Tongue (tissue), 2 donors: ENCODE measurements around the gene CTSW. TPM values are rescaled to one million over a fixed set of nuclear protein-coding genes. Genes with fewer than 3 reads are reported as not detected.

Source experiments
- DNase-seq: peaks from one replicate; pipeline ENCODE4 v3.0.0-alpha.2; 2015
- total RNA-seq: library from RNA; depleted of rRNA; stranded (reverse); fragments of >200 nt; gene quantifications from one replicate; pipeline ENCODE4 v1.2.3, GENCODE V29; 2014

CTSW gene
- total RNA-seq, 1 donor from 2014 or later = 0.82 TPM

DNA sequence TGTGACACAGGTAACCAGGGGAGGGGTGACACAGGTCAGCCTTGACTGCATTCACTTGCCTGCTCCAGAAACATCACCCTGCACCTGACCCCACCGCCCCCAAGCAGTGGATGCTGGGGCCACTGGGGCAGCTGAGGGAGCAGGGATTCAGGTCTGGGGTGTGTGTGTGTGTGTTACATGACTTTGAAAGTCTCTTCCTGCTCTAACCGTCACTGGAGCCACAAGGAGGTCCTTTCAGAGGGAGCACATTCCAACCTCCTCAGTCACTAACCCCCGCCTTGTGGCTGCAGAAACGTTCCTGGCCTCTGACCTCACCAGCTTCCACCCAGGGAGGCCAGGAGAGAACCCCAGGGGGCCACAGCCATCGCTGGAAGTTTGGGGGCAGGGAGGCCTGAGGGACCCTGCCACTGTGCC, 23.4 kb downstream of the CTSW start:
- DNase-seq = no peak

DNA sequence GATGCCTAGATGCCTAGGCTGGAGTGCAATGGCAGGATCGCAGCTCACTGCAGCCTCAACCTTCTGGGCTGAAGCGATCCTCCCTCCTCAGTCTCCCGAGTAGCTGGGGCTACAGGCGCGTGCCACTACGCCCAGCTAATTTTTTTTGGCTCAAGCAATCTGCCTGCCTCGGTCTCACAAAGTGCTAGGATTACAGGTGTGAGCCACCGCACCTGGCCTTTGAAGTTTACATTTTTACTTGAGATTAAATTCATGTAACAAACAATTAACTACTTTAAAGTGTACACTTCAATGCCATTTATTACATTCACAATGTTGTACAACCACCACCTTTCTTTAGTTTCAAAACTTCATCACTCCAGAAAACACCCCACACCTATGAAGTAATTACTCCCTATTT, 24.1 kb downstream of the CTSW start:
- DNase-seq = no peak

DNA sequence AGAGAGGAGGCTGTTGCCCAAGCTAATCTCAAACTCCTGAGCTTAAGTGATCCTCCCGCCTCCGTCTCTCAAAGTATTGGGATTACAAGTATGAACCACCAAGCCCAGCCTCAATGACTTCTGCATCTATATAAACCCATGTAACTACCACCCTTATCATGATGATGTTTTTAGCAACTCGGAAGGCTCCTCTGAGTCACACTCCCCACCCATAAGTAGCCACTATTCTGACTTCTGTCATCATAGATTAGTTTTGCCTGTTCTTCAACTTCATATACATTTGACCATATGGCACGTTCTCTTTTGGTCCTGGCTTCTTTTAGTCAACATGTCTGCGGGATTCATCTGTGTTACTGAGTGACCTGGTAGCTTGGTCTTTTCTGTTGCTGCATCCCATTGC, 27.0 kb downstream of the CTSW start:
- no peak for DNase-seq

DNA sequence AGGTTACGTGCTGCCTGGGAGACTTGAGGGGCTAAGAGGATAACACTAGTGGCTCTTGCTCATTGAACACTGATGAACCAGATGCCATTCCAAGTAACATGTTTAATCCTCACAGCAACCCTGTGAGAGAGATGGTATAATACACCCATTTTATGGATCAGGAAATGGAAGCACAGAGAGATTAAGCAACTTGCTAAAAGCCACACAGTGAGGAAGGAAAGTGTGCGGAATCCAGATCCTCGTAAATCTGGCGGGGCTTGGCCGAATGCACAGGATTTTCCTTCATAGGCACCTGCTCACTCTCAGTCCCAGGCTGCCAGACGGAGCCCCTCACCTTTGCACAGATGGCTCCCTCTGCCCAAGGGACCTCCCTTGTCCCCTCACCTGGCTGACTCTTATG, 28.2 kb downstream of the CTSW start:
- no peak for DNase-seq

DNA sequence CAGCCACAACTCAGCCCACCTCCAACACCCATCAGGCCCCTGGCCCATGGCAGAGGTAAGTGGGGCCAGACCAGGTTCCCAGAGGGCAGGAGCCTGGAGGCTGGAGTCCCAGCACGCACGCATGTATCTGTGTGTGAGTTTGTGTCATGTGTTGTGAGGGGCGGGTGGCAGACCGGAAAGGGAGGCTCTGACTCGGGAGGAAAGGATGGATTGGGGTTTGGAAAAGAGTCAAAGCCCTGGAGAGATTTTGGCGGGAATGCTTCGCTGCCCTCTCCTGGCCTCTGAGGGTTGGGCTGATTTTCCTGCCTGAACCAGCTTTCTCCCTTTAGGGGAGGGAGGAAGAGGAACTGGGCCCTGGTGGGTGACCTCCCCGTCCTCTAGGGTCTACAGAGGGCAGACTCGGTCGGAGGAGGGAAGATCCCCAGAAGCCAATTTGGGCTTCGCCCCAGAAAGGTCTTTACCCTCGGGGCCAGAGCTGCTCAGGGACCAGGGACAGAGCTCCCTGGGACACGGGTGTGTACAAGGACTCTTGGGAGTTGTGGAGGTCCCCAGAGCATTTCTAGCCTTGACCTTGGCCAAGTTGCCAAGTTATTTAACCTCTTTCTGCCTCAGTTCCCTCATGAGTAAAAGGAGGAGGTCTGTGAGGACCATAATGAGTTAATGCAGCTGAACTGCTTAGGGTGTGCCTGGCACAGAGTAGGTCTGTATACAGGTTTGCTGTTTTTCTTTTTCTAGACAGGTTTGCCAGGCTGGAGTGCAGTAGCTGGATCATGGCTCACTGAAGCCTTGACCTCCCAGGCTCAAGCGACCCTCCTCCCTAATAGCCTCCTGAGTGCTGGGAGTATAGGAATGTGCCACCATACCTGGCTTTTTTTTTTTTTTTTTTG, 32.3 kb downstream of the CTSW start:
- peak; percentile 64 for DNase-seq

DNA sequence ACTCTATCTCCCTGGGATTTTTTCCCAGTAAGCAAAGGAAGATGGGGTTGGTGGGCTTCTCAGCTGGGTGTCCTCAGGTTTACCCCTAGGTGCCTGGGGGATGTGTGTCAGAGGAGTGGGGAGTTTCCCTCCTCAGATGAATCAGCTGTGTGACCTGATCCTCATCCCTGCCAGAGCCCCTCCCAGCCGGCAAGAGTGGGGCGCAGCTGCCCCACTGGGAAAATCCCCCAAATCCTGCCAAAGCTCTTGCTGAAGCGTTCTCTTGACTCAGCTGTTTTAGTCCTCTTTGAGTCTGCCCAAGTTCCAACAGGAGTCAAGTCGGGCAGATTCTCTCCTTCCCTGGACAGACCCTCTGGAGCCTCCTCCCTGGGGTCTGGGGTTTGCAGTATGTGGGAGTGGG, 33.2 kb downstream of the CTSW start:
- no peak for DNase-seq

DNA sequence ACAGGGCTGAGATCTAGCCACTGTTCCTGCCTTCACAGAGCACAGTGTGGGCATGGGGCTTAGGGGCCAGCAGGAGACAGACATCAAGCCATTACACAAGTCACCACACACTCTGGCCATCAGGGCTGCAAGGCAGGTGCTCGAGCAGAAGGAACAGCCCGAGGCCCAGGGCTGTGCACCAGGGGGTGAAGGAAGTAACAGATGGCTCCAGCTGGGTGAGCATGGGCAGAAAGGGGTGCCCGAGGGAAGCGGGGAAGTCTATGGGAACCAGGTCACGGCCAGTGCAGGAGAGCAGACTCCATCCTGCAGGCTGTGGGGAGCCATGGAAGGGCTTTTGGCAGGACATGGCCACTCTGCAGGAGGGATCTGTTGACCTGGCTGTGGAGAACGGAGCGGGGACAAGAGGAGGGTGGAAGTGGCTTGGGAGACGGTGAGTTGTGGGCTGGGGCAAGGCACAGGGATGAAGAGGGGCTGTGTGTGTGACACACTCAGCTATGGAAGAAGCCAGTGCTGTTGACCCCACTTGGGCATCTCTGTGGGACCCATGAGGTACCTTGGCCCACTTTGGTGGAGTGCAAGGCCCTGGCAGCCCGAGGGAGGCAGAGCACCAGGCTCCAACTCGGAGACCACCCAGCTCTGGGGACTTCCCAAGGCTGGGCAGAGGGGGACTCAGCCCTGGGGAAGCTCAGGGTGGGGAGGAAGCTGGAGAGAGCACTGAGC, 35.6 kb downstream of the CTSW start:
- no peak for DNase-seq

DNA sequence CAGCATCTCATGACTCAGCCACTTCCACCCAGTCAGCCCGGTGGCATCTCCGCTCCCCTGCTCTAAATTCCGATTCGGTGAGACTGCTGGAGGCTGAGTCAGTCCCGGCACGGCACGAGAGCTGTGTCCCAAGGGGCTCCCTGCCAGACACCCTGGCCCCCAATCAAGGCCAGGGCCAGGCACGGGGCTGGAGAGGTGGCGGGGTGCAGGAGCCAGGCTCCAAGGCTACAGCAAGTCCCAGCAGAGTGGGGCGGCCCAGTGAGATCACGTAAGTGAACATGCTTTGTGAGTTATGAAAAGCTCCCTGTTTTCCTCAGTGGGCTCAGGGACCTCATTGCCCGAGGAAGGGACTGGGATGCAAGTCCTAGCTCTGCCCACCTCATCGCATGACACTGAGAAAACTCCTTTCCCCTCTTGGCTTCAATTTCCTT, 36.2 kb downstream of the CTSW start:
- DNase-seq = no peak

DNA sequence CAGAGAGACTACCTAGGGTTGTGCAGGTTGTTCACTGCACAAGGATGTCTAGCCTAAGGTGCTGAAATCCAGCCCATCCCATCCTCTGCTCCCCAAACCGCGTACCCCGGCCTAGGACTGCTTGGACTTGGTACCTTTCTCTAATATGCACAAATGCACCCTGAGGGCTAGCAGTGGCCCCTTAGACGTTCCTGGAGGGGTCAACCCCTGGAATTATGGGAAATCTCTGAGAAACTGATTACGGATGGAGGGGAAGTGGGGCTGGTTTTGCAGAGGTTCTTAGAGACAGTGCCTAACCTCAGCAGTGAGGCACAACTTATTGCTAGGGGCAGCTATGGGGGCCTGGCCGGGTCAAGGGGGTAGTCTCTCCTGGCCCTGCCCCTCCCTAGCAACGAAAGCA, 36.8 kb downstream of the CTSW start:
- DNase-seq = no peak

DNA sequence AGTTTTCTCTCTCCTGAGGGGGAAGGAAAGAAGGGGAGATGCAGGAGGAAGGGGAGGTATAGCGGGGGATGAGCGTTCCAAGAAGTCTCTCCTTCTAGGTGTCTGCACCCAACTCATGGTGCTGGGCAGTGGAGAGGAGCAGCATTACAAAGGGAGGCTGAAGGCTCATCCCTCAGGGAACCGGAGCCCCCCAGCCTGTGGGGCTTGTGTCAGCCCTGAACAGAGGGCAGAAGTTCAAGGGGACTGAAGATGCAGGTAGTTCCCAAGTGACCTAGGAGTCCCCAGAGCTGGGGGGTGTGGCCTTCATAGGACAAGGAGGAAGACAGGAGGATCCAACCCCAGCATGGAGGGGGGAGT, 37.4 kb downstream of the CTSW start:
- DNase-seq = no peak

DNA sequence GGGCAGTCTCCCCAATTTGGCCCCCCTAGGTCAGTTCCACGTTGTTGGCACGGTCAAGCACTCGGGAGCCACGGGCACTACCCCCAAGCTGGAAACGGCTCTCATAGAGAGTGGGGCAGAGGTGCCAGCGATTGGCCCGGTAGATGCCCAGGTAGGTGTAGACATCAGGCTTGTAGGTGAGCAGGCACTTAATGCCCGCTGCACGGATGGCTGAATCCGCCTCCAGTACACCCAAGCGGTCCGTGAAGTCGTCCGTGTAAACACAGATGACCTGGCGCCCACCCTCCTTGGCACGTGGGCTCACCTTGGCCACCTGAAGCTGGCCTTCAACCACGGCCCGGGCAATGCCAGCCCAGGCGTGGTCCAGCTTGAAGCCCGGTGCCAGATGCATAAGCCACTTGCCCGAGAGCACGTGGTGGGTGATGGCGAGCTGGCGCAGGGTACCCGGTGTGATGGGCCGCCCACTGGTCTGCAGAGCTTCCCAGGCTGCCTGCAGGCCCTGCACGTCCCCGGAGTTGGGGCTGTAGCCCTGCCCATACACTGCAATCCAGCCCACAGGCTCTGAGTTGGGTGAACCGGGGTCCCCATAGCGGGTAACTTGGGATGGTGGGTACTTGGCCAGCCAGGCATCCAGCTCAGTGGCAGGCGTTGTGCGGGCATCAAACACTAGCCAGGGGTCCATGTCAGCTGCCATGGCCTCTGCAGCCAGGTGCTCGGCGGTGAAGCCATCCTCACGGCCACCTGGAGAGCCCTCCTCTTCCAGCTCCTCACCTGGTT, 38.0 kb downstream of the CTSW start:
- DNase-seq = no peak

DNA sequence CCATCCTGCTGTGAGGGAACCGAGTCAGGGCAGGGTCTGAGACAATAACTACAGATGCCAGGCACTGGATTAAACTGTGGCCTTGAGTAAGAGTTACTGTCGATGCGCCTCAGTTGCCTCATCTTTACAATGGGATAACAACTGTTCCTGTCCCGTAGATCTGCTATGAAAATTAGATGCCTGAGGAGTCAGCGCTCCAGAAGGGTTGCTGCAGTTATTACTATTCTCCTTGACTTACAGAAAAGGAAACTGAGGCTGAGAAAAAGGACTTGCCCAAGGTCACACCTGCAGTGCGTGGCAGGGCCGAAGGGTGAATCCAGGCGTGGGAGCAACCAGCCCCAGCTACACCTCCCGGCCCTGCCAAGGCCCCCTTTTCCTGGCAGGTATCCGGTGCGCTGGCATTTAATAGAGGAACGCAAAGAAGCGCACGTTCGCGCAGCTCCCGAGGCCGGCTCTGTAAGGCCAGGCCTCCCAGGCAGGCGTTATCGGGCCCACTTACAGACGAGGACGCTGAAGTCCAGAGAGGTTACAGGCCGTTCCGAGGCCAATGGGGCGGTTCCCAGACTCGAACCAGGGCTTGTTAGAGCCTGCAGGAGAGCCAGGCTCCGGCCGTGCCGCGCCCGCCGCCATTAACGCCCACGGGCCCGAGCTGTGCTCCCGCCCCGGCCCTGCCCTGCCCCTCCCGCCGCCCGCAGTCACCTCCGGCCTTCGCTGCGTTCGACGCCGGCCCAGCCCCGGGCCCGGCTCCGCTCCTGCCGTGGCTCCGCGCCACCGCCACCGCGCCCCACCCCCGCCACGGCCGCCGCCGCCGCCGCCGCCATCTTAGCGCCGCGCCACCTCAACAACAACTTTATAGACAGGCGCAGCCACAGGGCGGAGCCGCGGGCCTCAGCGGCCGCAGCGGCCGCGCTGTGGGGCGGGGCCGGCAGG, 38.8 kb downstream of the CTSW start, which contains the start of gene C11orf68:
Gene C11orf68 (minus strand): TSS at position 852 of the 930 bp plus-strand sequence. CDS start 31 bp downstream, at position 821.
- DNase-seq = no peak

DNA sequence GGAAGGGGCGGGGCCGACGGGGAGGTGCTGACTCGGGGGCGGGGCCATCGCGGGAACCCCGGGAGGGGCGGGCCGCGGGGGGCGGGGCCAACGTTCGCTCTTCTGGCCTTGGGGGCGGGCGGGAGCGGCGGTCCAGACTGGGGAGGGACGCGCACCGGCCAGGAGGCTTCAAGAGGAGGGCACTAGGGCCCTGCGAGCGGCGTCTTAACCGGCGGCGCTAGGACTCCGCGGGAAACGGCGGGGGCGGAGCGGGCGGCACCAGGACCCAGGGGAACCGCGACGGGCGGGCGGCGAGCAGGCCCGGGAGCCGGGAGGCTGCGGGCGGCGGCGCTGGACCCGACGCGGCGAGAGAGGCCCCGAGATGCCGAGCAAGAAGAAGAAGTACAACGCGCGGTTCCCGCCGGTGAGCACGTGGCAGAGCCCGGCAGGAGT, 39.5 kb downstream of the CTSW start, which contains the start of gene DRAP1:
Gene DRAP1 (plus strand): TSS at position 286 of the 432 bp plus-strand sequence. CDS start 76 bp downstream, at position 362.
- peak; percentile 99 for DNase-seq

DNA sequence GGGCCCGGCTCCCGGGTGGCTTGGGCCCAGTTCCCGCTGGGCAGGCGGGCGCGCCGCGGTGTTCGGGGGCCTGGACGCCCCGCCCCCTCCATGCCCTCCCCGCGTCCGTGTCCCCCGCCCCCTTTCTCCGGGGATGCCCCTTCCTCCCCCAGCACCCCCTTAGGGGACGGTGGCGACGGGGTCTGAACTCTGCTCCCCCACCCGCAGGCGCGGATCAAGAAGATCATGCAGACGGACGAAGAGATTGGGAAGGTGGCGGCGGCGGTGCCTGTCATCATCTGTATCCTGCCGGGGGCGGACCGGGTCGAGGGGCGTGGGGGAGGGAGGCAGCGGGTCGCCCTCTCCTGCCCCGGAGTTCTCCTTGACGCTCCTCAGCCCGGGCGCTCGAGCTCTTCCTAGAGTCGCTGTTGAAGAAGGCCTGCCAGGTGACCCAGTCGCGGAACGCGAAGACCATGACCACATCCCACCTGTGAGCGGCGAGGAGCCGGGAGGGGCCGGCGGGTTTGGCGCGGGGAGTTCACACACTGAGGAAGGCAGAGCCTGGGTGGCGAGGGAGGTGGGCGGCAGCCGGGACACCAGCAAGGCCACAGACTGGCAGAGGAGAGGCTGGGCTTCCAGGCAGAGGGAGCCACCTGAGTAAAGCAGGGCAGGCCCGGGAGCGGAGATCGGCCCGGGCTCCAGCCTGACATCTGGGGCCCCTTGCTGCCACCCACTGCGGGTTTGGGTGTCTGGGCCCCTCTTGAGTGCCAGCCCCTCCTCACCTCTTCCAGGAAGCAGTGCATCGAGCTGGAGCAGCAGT, 40.1 kb downstream of the CTSW start:
- no peak for DNase-seq

DNA sequence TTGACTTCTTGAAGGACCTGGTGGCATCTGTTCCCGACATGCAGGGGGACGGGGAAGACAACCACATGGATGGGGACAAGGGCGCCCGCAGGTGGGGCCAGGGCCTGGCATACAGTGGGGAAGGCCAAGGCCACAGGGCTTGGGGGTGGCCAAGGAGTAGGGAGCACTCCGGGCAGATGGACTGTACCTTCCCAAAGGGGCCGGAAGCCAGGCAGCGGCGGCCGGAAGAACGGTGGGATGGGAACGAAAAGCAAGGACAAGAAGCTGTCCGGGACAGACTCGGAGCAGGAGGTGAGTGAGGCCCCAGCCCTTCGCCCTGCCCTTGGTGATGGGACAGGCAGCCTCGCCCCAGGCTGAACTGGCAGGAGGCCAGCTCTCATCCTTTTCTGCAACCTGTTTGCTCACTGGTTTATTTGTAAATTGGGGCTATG, 40.8 kb downstream of the CTSW start:
- no peak for DNase-seq

DNA sequence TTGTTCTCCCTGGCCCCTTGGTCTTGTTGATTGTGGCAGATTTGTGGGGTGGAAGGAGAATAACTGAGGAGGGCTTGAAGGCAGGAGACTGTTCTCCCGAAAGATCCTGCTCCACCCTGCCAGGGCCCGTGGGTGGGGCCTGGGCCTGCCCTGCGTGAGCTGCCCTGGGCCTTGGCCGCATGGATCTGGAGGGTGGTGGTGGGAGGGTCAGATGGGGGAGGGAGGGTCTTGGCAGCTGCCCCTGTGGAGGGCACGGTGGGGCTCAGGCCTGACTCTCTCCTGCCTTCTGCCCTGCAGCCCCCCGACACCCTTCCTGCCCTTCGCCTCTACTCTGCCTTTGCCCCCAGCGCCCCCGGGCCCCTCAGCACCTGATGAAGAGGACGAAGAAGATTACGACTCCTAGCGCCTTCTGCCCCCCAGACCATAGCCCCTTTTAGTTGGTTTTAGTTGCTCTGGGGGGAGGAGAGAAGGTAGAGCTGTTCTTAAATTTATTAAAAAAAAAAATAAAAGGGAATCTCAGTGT, 41.5 kb downstream of the CTSW start:
- no peak for DNase-seq

DNA sequence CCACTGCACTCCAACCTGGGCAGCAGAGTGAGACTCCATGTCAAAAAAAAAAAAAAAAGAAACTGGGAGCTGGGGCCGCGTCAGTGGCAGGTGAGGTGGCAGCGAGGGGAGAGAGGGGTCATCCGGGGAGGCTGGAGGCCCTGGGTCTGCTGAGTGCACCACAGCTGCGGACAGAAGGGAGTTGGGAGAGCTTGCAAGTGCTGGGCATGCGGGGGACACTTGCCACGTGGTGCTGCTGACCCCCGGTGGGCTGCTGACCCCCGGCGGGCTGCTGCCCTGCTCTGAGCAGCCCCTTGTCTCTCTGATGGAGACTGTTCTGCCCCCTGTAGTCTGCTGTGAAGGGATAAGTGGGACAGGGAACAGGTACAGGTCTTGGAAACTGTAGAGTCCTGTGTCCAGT, 42.2 kb downstream of the CTSW start:
- no peak for DNase-seq

DNA sequence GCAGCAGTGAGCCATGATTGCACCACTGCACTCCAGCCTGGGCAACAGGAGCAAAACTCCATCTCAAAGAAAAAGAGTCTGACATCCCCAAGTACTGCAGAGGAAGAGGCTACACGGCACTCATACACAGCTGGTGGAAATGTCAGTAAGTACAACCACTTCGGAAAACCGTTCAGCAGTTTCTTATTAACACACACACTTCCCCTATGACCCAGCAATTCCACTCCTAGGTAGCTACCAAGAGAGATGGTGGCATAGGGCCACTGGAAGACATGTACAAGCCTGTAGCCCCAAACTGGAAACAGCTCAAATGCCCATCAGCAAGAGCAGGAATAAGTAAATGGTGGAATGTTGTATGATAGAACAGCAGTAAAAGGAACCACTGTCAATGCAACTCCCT, 42.9 kb downstream of the CTSW start:
- DNase-seq = no peak

DNA sequence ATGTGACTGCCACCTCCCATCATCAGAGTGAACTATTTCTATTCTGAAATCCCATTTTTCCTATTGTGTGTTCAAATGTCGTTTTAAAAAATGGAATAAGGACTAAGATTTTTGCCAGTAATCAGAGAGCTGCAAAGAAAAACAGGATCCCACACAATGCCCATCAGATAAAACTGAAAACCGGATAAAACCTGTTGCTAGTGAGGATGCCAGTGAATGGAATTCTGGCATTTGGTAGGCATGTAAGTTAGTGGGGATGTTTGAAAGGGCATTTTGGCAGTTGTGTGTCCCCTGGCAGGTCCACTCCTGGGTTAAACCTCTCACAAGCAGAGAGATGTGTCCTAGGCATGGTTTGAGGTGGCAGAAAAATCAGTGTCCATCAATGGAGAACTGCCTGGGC, 45.8 kb downstream of the CTSW start:
- DNase-seq = no peak

DNA sequence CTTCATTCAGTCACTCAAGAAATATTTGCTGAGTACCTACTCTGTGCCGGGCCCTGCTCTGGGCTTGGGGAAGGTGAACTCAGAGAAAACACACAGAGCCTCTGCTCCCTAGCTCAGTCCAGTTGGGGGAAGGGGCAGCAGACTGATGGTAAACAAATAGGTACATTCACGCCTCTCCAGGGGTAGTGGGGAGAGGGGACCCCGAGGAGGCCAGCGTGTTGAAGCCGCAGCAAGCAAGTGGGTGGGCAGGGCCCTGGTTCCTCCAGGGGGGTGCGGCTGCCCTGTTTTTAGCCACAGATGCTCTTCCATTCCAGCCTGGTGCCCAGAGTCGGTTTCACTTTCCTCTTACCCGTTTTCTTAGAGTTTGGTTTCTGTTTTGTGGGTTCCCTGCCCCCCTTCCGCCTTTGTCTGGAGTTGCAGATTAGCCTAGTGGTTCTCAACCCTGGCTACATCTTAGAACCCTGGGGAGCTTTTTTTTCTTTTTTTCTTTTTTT, 48.3 kb downstream of the CTSW start:
- no peak for DNase-seq
